HG03103 (cell line): ENCODE data around the gene HCN2.

Source experiments
- ATAC-seq: cut with Tn5 transposase; IDR thresholded peaks from one replicate; pipeline ENCODE4 v1.9.1; 2021; ENCODE audit warnings: low read depth; ENCODE audit not compliant: unreplicated experiment

HCN2 gene

GRCh38 chr19:589693-590395, at the start of gene HCN2:
Gene HCN2, plus strand, starts transcription at chr19:589881. Its CDS starts 65 bp downstream, at chr19:589946.
- ATAC-seq = no peak

- ATAC-seq = no peak
Observed at GRCh38 chr19:540867-541637, 48.6 kb upstream of the HCN2 start.

GRCh38 chr19:541699-542098, 48.0 kb upstream of the HCN2 start:
- no peak for ATAC-seq

- no peak for ATAC-seq
Observed at GRCh38 chr19:542173-542866, 47.4 kb upstream of the HCN2 start.

GRCh38 chr19:543910-544608, 45.6 kb upstream of the HCN2 start, which contains the start of gene GZMM:
Gene GZMM, plus strand, starts transcription at chr19:544053. Its CDS starts 19 bp downstream, at chr19:544072.
- ATAC-seq = no peak

GRCh38 chr19:547117-547516, 42.6 kb upstream of the HCN2 start:
- ATAC-seq = no peak

- no peak for ATAC-seq
Observed at GRCh38 chr19:547836-548720, 41.6 kb upstream of the HCN2 start.

- no peak for ATAC-seq
Observed at GRCh38 chr19:548886-549830, 40.5 kb upstream of the HCN2 start.

GRCh38 chr19:554817-555216, 34.9 kb upstream of the HCN2 start:
- no peak for ATAC-seq

GRCh38 chr19:555474-555808, 34.2 kb upstream of the HCN2 start:
- ATAC-seq = no peak

- no peak for ATAC-seq
Observed at GRCh38 chr19:556611-557382, 32.9 kb upstream of the HCN2 start.

- no peak for ATAC-seq
Observed at GRCh38 chr19:558770-559439, 30.8 kb upstream of the HCN2 start.

GRCh38 chr19:560121-560520, 29.6 kb upstream of the HCN2 start:
- no peak for ATAC-seq

- no peak for ATAC-seq
Observed at GRCh38 chr19:566403-566802, 23.3 kb upstream of the HCN2 start.

- no peak for ATAC-seq
Observed at GRCh38 chr19:566844-567243, 22.8 kb upstream of the HCN2 start.

- no peak for ATAC-seq
Observed at GRCh38 chr19:567296-567900, 22.3 kb upstream of the HCN2 start.

GRCh38 chr19:570251-570686, 19.4 kb upstream of the HCN2 start:
- ATAC-seq = no peak
